Activated naive CD8-positive, alpha-beta T cell treated with anti-CD3 and anti-CD28 coated beads for 36 hours (primary cell): ENCODE data around the gene ATG16L1. TPM values are rescaled to one million over a fixed set of nuclear protein-coding genes. Genes with fewer than 3 reads are reported as not detected.

ENCODE experiments used
- DNase-seq: peaks from one replicate; pipeline ENCODE4 v3.0.0; 2021
- H3K27ac Mint-ChIP-seq: one replicate; pipeline ENCODE4 v1.8.0; 2022; ENCODE audit warnings: mild to moderate bottlenecking, moderate library complexity, mixed read lengths
- H3K27me3 Mint-ChIP-seq: one replicate; pipeline ENCODE4 v1.8.0; 2022; ENCODE audit warnings: mild to moderate bottlenecking, mixed read lengths
- H3K36me3 Mint-ChIP-seq: one replicate; pipeline ENCODE4 v1.8.0; 2021; ENCODE audit warnings: mild to moderate bottlenecking, mixed read lengths
- H3K4me1 Mint-ChIP-seq: one replicate; pipeline ENCODE4 v1.8.0; 2021; ENCODE audit warnings: mixed read lengths
- H3K4me3 Mint-ChIP-seq: one replicate; pipeline ENCODE4 v1.8.0; 2022; ENCODE audit warnings: mild to moderate bottlenecking, moderate library complexity, mixed read lengths
- H3K9me3 Mint-ChIP-seq: one replicate; pipeline ENCODE4 v1.8.0; 2022; ENCODE audit warnings: mixed read lengths
- total RNA-seq, 2 experiments: library from RNA; stranded (reverse); gene quantifications; one replicate each; pipeline ENCODE4 v1.2.3, GENCODE V29; 2021

Gene ATG16L1
- total RNA-seq, 2 experiments from 2014 or later: 23.4 to 26.1 TPM

DNA sequence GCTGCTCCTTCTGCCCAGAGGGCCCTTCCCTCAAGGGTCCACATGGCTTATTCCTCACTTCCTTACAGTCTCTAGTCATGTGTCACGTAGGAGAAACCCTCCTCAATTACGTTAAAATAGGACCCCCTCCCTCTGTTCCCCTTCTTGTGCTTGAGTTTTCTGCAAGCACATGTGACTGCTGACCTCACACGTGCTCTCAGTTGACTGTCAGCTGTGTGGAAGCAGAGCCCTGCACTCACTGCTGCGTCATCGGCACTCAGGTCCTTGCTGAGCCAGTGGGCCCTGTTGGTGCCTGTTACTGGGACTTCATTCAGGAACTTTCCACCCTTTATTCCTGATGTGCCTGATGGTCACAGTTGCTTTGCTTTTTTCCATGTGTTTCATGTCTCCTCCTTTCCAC lies 11.1 kb downstream of the ATG16L1 start:
- Mint-ChIP-seq H3K4me1 (peaks cover 59% of the 10 kb centered on the region), H3K27me3 (no peaks in the 10 kb centered on the region), H3K4me3 (no peak overlapping the region), H3K27ac (peak overlapping the region; percentile 62), H3K36me3 (peaks cover 53% of the 10 kb centered on the region), H3K9me3 (no peaks in the 10 kb centered on the region)
- DNase-seq: no peak

DNA sequence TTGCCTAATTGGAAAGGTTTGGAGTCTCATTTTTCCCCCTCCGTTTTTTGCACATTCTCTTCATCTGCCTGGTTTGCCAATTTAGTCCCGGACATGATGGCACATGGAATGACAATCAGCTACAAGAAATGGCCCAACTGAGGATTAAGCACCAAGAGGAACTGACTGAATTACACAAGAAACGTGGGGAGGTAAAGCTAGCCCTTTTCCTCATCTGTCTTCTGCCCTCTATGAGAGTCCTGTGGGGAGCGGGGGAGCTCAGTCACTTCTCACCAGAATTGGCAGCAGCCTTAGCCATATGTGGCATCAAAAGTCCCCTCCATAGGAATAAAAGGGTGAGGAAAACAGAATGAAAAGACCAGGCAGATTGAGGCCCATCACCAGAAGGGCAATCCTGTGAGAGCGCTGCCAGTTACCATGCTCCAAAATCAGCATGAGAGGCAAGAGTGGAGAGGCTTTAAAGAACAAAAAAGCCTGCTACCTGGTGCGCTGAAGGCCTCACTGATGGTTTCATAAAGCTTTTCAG lies 11.6 kb downstream of the ATG16L1 start:
- H3K36me3 Mint-ChIP-seq: peaks cover 56% of the 10 kb centered on the region
- no peaks in the 10 kb centered on the region for H3K27me3 Mint-ChIP-seq
- peak overlapping the region; percentile 62 for H3K27ac Mint-ChIP-seq

GRCh38 chr2:233264667-233265066 lies 13.2 kb downstream of the ATG16L1 start:
- DNase-seq: no peak
- Mint-ChIP-seq H3K4me3 (no peak overlapping the region), H3K4me1 (peaks cover 62% of the 10 kb centered on the region), H3K9me3 (no peaks in the 10 kb centered on the region), H3K27ac (peak overlapping the region; percentile 34), H3K36me3 (peaks cover 61% of the 10 kb centered on the region), H3K27me3 (no peaks in the 10 kb centered on the region)

More for the DNA sequence above, 11.6 kb downstream of the ATG16L1 start:
- Mint-ChIP-seq H3K4me3 (no peak overlapping the region), H3K4me1 (peaks cover 62% of the 10 kb centered on the region), H3K9me3 (no peaks in the 10 kb centered on the region)
- no peak for DNase-seq

GRCh38 chr2:233265899-233266431 lies 14.5 kb downstream of the ATG16L1 start:
- no peak overlapping the region for H3K4me3 Mint-ChIP-seq
- no peak for DNase-seq
- peaks cover 66% of the 10 kb centered on the region for H3K36me3 Mint-ChIP-seq
- no peaks in the 10 kb centered on the region for H3K9me3 Mint-ChIP-seq
- H3K4me1 Mint-ChIP-seq: peaks cover 65% of the 10 kb centered on the region
- peak overlapping the region; percentile 96 for H3K27ac Mint-ChIP-seq
- no peaks in the 10 kb centered on the region for H3K27me3 Mint-ChIP-seq

- Mint-ChIP-seq H3K4me1 (peaks cover 64% of the 10 kb centered on the region), H3K27me3 (no peaks in the 10 kb centered on the region), H3K36me3 (peaks cover 65% of the 10 kb centered on the region), H3K4me3 (no peak overlapping the region), H3K27ac (peak overlapping the region; percentile 96), H3K9me3 (no peaks in the 10 kb centered on the region)
- no peak for DNase-seq
These were observed 15.0 kb downstream of the ATG16L1 start for GRCh38 chr2:233266481-233266880.

DNA sequence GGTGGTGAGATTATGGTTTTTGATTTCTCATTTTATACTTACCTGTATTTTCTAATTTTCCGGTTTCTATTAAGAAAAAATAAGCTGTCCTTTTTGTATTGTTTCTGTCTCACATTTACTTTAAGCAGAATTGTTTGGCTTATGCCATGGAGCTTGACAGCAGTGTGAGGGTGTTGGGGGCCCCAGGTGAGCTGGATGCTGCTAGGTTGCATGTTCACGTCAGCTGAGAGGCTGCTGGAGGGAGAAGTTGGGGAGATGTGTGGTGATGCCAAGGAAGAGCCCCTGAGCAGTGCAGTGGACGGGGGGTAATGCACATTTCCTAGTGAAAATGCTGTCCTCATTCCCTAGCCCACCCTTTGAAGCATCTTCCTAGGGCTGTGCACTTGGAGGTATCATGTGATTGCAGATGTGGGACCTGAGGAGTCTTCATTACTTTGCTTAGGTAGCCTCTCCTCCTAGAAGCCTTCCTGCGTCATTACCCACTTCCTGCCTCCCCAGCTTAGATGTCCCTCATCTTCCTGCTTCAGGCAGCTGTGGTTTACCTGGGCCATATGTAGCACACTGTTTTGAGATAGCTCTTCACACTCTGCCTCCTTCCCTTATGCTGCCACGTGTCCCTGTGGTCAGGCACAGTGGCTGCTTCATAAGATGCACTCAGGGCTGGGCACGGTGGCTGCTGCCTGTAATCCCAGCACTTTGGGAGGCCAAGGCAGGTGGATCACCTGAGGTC lies 16.2 kb downstream of the ATG16L1 start:
- DNase-seq: peak; percentile 72
- Mint-ChIP-seq H3K4me3 (peak overlapping the region; percentile 44), H3K36me3 (peaks cover 59% of the 10 kb centered on the region), H3K9me3 (no peaks in the 10 kb centered on the region), H3K27me3 (no peaks in the 10 kb centered on the region), H3K4me1 (peaks cover 60% of the 10 kb centered on the region), H3K27ac (peak overlapping the region; percentile 96)

- Mint-ChIP-seq H3K4me3 (peak overlapping the region; percentile 19), H3K4me1 (peaks cover 68% of the 10 kb centered on the region), H3K27ac (peak overlapping the region; percentile 96), H3K36me3 (peaks cover 72% of the 10 kb centered on the region), H3K27me3 (no peaks in the 10 kb centered on the region), H3K9me3 (no peaks in the 10 kb centered on the region)
- DNase-seq: no peak
These were observed 18.9 kb downstream of the ATG16L1 start for GRCh38 chr2:233270366-233270765.

DNA sequence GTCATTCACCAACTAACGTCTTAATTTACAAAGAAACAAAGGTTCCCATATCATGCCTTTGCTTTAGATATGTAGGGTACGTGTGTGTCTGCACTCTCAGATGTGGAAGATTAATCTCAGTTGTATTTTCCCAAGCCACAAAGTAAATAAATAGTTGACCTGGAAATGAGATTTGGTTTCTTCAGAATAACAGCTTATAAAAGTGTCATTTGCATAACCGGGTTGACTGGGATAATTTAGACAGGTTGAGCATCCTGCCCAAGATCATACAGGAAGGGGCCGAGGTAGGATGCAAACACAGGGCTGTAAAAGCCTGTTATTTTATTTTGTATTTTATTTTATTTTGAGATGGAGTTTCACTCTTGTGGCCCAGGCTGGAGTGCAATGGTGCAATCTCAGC lies 19.5 kb downstream of the ATG16L1 start:
- Mint-ChIP-seq H3K4me3 (peak overlapping the region; percentile 19), H3K36me3 (peaks cover 71% of the 10 kb centered on the region), H3K4me1 (peaks cover 66% of the 10 kb centered on the region), H3K27ac (peak overlapping the region; percentile 96), H3K9me3 (no peaks in the 10 kb centered on the region), H3K27me3 (no peaks in the 10 kb centered on the region)
- DNase-seq: no peak

GRCh38 chr2:233271693-233272092 lies 20.2 kb downstream of the ATG16L1 start:
- Mint-ChIP-seq H3K27me3 (no peaks in the 10 kb centered on the region), H3K27ac (peak overlapping the region; percentile 76), H3K9me3 (no peaks in the 10 kb centered on the region), H3K4me1 (peaks cover 61% of the 10 kb centered on the region), H3K36me3 (peaks cover 67% of the 10 kb centered on the region), H3K4me3 (no peak overlapping the region)
- no peak for DNase-seq

GRCh38 chr2:233273120-233273519 lies 21.6 kb downstream of the ATG16L1 start:
- Mint-ChIP-seq H3K4me1 (peaks cover 47% of the 10 kb centered on the region), H3K4me3 (no peak overlapping the region), H3K9me3 (no peaks in the 10 kb centered on the region), H3K36me3 (peaks cover 65% of the 10 kb centered on the region), H3K27ac (no peak overlapping the region), H3K27me3 (no peaks in the 10 kb centered on the region)
- DNase-seq: no peak

- H3K4me3 Mint-ChIP-seq: no peak overlapping the region
- no peak overlapping the region for H3K27ac Mint-ChIP-seq
- H3K4me1 Mint-ChIP-seq: peaks cover 29% of the 10 kb centered on the region
- H3K9me3 Mint-ChIP-seq: no peaks in the 10 kb centered on the region
- no peak for DNase-seq
- no peaks in the 10 kb centered on the region for H3K27me3 Mint-ChIP-seq
- H3K36me3 Mint-ChIP-seq: peaks cover 47% of the 10 kb centered on the region
These were observed 23.8 kb downstream of the ATG16L1 start for GRCh38 chr2:233275223-233275622.

GRCh38 chr2:233278921-233279320 lies 27.4 kb downstream of the ATG16L1 start:
- Mint-ChIP-seq H3K4me1 (peaks cover 26% of the 10 kb centered on the region), H3K36me3 (peaks cover 44% of the 10 kb centered on the region), H3K9me3 (no peaks in the 10 kb centered on the region), H3K4me3 (no peak overlapping the region), H3K27me3 (no peaks in the 10 kb centered on the region), H3K27ac (no peak overlapping the region)
- no peak for DNase-seq

DNA sequence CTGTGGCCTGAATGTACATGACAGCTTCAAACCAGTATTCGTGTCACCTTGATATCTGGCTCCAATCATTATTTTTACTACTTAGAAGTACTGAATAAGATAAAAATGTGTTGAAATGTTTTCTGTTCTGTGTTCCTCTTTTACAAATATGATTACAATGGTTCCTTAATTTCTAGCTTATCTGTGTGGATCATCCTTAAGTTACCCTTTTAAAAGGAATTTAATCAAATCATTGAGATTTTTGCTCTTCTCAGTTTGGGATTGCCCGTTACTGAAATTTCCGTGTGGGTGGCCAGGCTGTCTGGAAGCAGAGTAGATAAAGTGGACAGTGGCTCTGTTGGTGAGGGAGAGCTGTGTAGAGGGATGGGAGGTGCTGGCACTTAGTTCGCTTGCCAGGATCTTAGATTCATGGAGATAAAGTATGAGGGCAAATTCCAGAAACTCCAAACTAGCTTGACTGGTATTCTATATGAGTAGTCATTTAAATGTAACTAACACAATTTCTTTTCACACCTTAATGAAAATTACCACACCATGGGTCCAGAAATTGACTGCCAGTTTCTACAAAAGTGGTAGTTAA lies 28.7 kb downstream of the ATG16L1 start:
- Mint-ChIP-seq H3K27ac (peak overlapping the region; percentile 9), H3K4me1 (peaks cover 25% of the 10 kb centered on the region), H3K27me3 (no peaks in the 10 kb centered on the region), H3K9me3 (no peaks in the 10 kb centered on the region), H3K36me3 (peaks cover 45% of the 10 kb centered on the region), H3K4me3 (no peak overlapping the region)
- DNase-seq: no peak

GRCh38 chr2:233281553-233281952 lies 30.1 kb downstream of the ATG16L1 start:
- peaks cover 25% of the 10 kb centered on the region for H3K4me1 Mint-ChIP-seq
- no peaks in the 10 kb centered on the region for H3K27me3 Mint-ChIP-seq
- H3K36me3 Mint-ChIP-seq: peaks cover 47% of the 10 kb centered on the region
- peak overlapping the region; percentile 70 for H3K27ac Mint-ChIP-seq
- no peak overlapping the region for H3K4me3 Mint-ChIP-seq
- no peak for DNase-seq
- no peaks in the 10 kb centered on the region for H3K9me3 Mint-ChIP-seq

DNA sequence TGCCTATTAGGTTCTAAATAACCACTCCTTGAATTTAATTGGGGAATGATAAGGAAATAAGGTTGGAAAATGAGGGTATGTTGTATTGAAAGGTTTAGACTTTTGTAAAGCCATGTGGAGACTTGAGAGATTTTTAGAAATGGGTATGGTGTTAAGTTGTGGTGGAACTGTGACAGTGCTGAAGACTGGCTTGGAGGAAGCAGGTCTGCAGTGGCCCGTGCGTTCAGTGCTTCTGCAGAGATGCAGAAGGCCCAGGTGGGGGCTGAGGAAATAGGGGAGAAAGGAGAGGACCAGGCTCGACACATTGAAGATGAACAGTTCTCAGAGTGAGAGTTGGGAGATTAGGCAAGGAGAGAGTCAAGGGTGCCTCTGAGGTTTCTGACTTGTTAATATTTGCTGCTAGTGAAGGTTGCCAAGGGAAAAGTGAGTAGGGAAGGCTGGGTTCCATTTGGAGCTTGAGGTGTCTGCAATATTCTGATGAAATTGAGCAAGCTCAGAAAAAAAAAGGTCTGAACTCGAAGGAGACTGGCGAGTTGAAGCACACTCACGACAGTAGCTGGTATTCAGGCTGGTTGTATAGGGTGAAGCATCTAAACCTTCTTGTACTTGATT lies 30.6 kb downstream of the ATG16L1 start:
- peaks cover 53% of the 10 kb centered on the region for H3K36me3 Mint-ChIP-seq
- no peak overlapping the region for H3K4me3 Mint-ChIP-seq
- H3K27ac Mint-ChIP-seq: peak overlapping the region; percentile 39
- H3K4me1 Mint-ChIP-seq: peaks cover 25% of the 10 kb centered on the region
- no peak for DNase-seq
- H3K9me3 Mint-ChIP-seq: no peaks in the 10 kb centered on the region
- no peaks in the 10 kb centered on the region for H3K27me3 Mint-ChIP-seq
